ENCODE measurements around the gene LRSAM1. TPM values are rescaled to one million over a fixed set of nuclear protein-coding genes. Genes with fewer than 3 reads are reported as not detected.
A peak's percentile ranks its signal among the peaks of the same experiment; 100 is the strongest.

LRSAM1 gene
- total RNA-seq, 1 donor from 2014 or later: 6.7 TPM

DNA sequence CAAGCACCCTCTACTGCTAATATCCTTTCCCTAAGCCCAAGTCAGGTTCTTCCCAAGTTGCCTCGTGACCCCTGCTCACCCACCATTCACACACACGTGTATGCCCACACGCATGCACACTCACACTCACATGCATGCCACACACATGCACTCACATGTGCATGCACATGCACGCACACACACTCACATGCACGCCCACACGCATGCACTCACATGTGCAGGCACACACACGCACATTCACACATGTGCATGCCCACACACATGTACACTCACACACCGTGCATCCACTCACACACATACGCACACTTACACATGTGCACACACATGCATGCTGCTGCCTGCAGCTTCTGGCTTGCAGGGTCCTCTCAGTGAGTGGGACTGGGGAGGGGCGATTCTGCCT lies 97.9 kb downstream of the LRSAM1 start:
- no peak overlapping the region for H3K4me3 ChIP-seq
- H3F3A ChIP-seq (ENCODE audit: low read depth): no peaks in the 10 kb centered on the region
- no peak overlapping the region for H2AFZ ChIP-seq (replicated peaks)
- Mint-ChIP-seq H3K27me3 (ENCODE audit: insufficient read depth, low read depth) (peaks cover 10% of the 10 kb centered on the region), H3K36me3 (no peaks in the 10 kb centered on the region), H3K4me3 (no peak overlapping the region), H3K4me1 (peaks cover 23% of the 10 kb centered on the region), H3K9me3 (no peaks in the 10 kb centered on the region), H3K27ac (no peak overlapping the region)
- H3K27ac ChIP-seq: no peak overlapping the region
- DNase-seq (ENCODE audit: low spot score): no peak
- TF ChIP-seq EZH2phosphoT487 (IDR thresholded peaks at IDR 0.05) (no peak), EZH2 (IDR thresholded peaks at IDR 0.05) (no peak)
- TF ChIP-seq, protein P1, sequence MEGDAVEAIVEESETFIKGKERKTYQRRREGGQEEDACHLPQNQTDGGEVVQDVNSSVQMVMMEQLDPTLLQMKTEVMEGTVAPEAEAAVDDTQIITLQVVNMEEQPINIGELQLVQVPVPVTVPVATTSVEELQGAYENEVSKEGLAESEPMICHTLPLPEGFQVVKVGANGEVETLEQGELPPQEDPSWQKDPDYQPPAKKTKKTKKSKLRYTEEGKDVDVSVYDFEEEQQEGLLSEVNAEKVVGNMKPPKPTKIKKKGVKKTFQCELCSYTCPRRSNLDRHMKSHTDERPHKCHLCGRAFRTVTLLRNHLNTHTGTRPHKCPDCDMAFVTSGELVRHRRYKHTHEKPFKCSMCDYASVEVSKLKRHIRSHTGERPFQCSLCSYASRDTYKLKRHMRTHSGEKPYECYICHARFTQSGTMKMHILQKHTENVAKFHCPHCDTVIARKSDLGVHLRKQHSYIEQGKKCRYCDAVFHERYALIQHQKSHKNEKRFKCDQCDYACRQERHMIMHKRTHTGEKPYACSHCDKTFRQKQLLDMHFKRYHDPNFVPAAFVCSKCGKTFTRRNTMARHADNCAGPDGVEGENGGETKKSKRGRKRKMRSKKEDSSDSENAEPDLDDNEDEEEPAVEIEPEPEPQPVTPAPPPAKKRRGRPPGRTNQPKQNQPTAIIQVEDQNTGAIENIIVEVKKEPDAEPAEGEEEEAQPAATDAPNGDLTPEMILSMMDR (IDR thresholded peaks at IDR 0.05): no peak
- H3K9me3 ChIP-seq (ENCODE audit: low read depth): no peaks in the 10 kb centered on the region
- H3K9ac ChIP-seq: no peak overlapping the region
- H3K4me1 ChIP-seq: peaks cover 15% of the 10 kb centered on the region
- no peaks in the 10 kb centered on the region for H3K36me3 ChIP-seq
- H3K79me2 ChIP-seq (ENCODE audit: low read depth): peaks cover 6% of the 10 kb centered on the region
- H3K4me2 ChIP-seq: no peak overlapping the region
- H3K27me3 ChIP-seq: no peaks in the 10 kb centered on the region
- H4K20me1 ChIP-seq (ENCODE audit: low read depth): peaks cover 16% of the 10 kb centered on the region

DNA sequence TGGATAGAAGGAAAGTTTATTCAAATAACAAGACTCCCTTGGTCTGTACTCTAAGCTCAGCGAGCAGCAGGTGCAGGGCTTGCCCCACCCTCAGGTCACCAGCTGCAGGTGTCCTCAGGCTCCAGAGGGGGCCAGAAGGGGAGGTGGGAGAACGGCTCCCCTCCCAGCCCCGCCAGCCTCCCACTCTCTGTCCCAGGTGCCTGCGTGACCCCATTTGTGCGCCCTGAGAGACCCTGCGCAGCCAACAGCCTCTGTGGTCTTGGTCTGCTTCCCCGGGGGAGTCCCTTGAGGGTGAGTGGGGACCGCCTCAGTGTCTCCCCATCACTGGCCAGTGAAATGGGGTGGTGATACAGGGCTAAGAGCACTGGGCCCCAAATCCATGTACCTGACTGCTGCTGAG lies 98.4 kb downstream of the LRSAM1 start:
- Histone ChIP-seq H3K9me3 (ENCODE audit: low read depth) (no peaks in the 10 kb centered on the region), H3K4me1 (peaks cover 17% of the 10 kb centered on the region), H3K27me3 (no peaks in the 10 kb centered on the region), H4K20me1 (ENCODE audit: low read depth) (peaks cover 16% of the 10 kb centered on the region), H3K79me2 (ENCODE audit: low read depth) (peaks cover 4% of the 10 kb centered on the region), H3K27ac (no peak overlapping the region), H3K9ac (no peak overlapping the region), H3K4me3 (no peak overlapping the region), H3K4me2 (no peak overlapping the region), H2AFZ (replicated peaks) (no peak overlapping the region), H3F3A (ENCODE audit: low read depth) (peaks cover under 1% of the 10 kb centered on the region), H3K36me3 (no peaks in the 10 kb centered on the region)
- no peaks in the 10 kb centered on the region for H3K36me3 Mint-ChIP-seq
- peaks cover 25% of the 10 kb centered on the region for H3K4me1 Mint-ChIP-seq
- no peak overlapping the region for H3K27ac Mint-ChIP-seq
- peaks cover 10% of the 10 kb centered on the region for H3K27me3 Mint-ChIP-seq (ENCODE audit: insufficient read depth, low read depth)
- H3K4me3 Mint-ChIP-seq: no peak overlapping the region
- H3K9me3 Mint-ChIP-seq: no peaks in the 10 kb centered on the region
- TF ChIP-seq, protein P1 (IDR thresholded peaks at IDR 0.05): no peak
- TF ChIP-seq EZH2phosphoT487 (IDR thresholded peaks at IDR 0.05) (no peak), EZH2 (IDR thresholded peaks at IDR 0.05) (no peak)
- no peak for DNase-seq (ENCODE audit: low spot score)

DNA sequence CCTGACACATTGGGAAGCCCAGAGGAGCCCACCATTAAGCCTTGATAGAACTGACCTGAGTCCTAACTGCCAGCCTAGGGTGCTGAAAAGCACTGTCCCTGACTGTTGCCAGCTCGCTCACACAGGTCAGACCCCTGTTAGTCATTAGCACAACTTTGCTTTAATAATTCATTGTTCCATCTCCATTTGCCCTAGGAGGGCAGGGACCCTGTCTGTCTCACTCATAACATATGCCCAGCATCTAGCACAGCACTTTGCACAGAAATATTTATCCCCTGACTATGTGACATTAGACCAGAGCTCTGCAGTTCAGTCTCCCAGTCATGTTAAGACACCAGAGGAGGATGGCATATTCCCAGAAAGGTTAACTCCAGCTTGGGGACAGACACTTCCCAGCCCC lies 99.0 kb downstream of the LRSAM1 start:
- Histone ChIP-seq H3K27ac (no peak overlapping the region), H3K4me1 (peaks cover 21% of the 10 kb centered on the region), H3K79me2 (ENCODE audit: low read depth) (peaks cover 4% of the 10 kb centered on the region), H3K27me3 (no peaks in the 10 kb centered on the region), H3K4me2 (no peak overlapping the region), H4K20me1 (ENCODE audit: low read depth) (peaks cover 14% of the 10 kb centered on the region), H2AFZ (replicated peaks) (no peak overlapping the region), H3K9me3 (ENCODE audit: low read depth) (no peaks in the 10 kb centered on the region), H3K4me3 (no peak overlapping the region), H3K9ac (no peak overlapping the region), H3K36me3 (no peaks in the 10 kb centered on the region), H3F3A (ENCODE audit: low read depth) (peaks cover 6% of the 10 kb centered on the region)
- Mint-ChIP-seq H3K36me3 (no peaks in the 10 kb centered on the region), H3K4me3 (peak overlapping the region; percentile 31), H3K27me3 (ENCODE audit: insufficient read depth, low read depth) (peaks cover 13% of the 10 kb centered on the region), H3K27ac (peak overlapping the region; percentile 75), H3K4me1 (peaks cover 26% of the 10 kb centered on the region), H3K9me3 (no peaks in the 10 kb centered on the region)
- no peak for TF ChIP-seq EZH2 (IDR thresholded peaks at IDR 0.05)
- TF ChIP-seq, protein P1 (IDR thresholded peaks at IDR 0.05): no peak
- TF ChIP-seq EZH2phosphoT487 (IDR thresholded peaks at IDR 0.05): no peak
- no peak for DNase-seq (ENCODE audit: low spot score)
